ENCODE results near the gene SPACA9.
A peak's percentile ranks its signal among the peaks of the same experiment; 100 is the strongest.

The SPACA9 gene

DNA sequence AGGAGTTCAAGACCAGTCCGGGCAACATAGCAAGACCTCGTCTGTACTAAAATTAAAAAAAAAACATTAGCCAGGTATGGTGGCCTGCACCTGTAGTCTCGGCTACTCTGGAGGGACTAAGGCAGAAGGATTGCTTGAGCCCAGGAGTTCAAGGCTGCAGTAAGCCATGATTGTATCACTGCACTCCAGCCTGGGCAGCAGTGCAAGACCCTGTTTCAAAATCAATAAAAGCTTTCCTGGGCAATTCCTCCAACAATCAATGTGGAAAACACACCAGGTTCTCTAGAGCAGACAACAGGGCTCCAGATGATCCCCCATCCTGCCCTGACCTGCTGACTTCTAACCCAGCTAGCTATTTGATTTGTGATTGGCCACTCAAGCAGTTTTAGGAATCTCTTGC, 1.8 kb upstream of the SPACA9 start:
- TF ChIP-seq, protein P1, sequence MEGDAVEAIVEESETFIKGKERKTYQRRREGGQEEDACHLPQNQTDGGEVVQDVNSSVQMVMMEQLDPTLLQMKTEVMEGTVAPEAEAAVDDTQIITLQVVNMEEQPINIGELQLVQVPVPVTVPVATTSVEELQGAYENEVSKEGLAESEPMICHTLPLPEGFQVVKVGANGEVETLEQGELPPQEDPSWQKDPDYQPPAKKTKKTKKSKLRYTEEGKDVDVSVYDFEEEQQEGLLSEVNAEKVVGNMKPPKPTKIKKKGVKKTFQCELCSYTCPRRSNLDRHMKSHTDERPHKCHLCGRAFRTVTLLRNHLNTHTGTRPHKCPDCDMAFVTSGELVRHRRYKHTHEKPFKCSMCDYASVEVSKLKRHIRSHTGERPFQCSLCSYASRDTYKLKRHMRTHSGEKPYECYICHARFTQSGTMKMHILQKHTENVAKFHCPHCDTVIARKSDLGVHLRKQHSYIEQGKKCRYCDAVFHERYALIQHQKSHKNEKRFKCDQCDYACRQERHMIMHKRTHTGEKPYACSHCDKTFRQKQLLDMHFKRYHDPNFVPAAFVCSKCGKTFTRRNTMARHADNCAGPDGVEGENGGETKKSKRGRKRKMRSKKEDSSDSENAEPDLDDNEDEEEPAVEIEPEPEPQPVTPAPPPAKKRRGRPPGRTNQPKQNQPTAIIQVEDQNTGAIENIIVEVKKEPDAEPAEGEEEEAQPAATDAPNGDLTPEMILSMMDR (IDR thresholded peaks at IDR 0.05; ENCODE audit: control insufficient read depth, extremely low read depth, insufficient read depth): no peak
- DNase-seq (ENCODE audit: low read depth): no peak

GRCh38 chr9:132877458-132877823, 1.3 kb upstream of the SPACA9 start:
- DNase-seq (ENCODE audit: low read depth): no peak
- TF ChIP-seq, protein P1 (IDR thresholded peaks at IDR 0.05; ENCODE audit: control insufficient read depth, extremely low read depth, insufficient read depth): no peak
- peak overlapping the region; percentile 71 for H3K4me3 ChIP-seq (ENCODE audit: low read depth, low read length)

More for the DNA sequence above, 1.8 kb upstream of the SPACA9 start:
- no peak overlapping the region for H3K4me3 ChIP-seq (ENCODE audit: low read depth, low read length)

- peak within 1 kb of the TSS; percentile 71 for H3K4me3 ChIP-seq (ENCODE audit: low read depth, low read length)
- DNase-seq (ENCODE audit: low read depth): no peak
- TF ChIP-seq, protein P1 (IDR thresholded peaks at IDR 0.05; ENCODE audit: control insufficient read depth, extremely low read depth, insufficient read depth): no peak
These were observed 639 bp upstream of the SPACA9 start, which contains the start of gene AK8 for GRCh38 chr9:132877824-132878694. Gene AK8 (minus strand): TSS chr9:132878284. CDS start chr9:132878255, 29 bp downstream.

- H3K4me3 ChIP-seq (ENCODE audit: low read depth, low read length): no peak overlapping the region
- DNase-seq (ENCODE audit: low read depth): no peak
- TF ChIP-seq, protein P1 (IDR thresholded peaks at IDR 0.05; ENCODE audit: control insufficient read depth, extremely low read depth, insufficient read depth): no peak
These were observed 992 bp downstream of the SPACA9 start for GRCh38 chr9:132879457-132880323.

DNA sequence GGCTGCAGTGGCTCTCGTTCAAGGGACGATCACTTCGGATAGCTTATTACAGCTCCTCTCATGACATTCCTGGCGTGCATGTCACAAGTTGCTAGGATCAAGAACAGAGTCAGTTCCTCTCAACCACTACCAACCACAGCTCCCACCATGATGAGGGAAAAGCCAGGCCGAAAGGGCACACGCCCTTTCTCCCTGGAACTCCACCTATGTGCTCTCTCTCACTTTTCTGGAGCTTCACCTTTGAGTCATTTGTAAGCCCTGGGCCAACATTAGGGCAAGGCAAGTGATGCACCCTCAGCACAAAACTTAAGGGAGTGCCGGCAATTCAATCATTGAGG, 1.6 kb downstream of the SPACA9 start:
- no peak overlapping the region for H3K4me3 ChIP-seq (ENCODE audit: low read depth, low read length)
- no peak for DNase-seq (ENCODE audit: low read depth)
- TF ChIP-seq, protein P1 (IDR thresholded peaks at IDR 0.05; ENCODE audit: control insufficient read depth, extremely low read depth, insufficient read depth): no peak

GRCh38 chr9:132881826-132882225, 3.1 kb downstream of the SPACA9 start:
- H3K4me3 ChIP-seq (ENCODE audit: low read depth, low read length): no peak overlapping the region
- DNase-seq (ENCODE audit: low read depth): no peak

More at GRCh38 chr9:132881826-132882225, 3.1 kb downstream of the SPACA9 start:
- TF ChIP-seq, protein P1 (IDR thresholded peaks at IDR 0.05; ENCODE audit: control insufficient read depth, extremely low read depth, insufficient read depth): no peak
